ENCODE results near the gene C12orf54.

- TF ChIP-seq, protein P1, sequence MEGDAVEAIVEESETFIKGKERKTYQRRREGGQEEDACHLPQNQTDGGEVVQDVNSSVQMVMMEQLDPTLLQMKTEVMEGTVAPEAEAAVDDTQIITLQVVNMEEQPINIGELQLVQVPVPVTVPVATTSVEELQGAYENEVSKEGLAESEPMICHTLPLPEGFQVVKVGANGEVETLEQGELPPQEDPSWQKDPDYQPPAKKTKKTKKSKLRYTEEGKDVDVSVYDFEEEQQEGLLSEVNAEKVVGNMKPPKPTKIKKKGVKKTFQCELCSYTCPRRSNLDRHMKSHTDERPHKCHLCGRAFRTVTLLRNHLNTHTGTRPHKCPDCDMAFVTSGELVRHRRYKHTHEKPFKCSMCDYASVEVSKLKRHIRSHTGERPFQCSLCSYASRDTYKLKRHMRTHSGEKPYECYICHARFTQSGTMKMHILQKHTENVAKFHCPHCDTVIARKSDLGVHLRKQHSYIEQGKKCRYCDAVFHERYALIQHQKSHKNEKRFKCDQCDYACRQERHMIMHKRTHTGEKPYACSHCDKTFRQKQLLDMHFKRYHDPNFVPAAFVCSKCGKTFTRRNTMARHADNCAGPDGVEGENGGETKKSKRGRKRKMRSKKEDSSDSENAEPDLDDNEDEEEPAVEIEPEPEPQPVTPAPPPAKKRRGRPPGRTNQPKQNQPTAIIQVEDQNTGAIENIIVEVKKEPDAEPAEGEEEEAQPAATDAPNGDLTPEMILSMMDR (IDR thresholded peaks at IDR 0.05): no peak
- no peak for TF ChIP-seq ZFX (IDR thresholded peaks at IDR 0.05; ENCODE audit: borderline replicate concordance)
Measured at GRCh38 chr12:48486679-48487078, 4.4 kb downstream of the C12orf54 start.

Measured in 22Rv1 (cell line).